HepG2 (cell line): ENCODE measurements around the gene TECPR1. TPM values are rescaled to one million over a fixed set of nuclear protein-coding genes. Genes with fewer than 3 reads are reported as not detected.

ENCODE experiments used
- HOXA7 ChIP-seq: sonication (generic); formaldehyde crosslinking; IDR thresholded peaks from 2 replicates; pipeline ENCODE4 v1.8.1; 2022; ENCODE audit warnings: mild to moderate bottlenecking, missing genetic modification reagents, moderate library complexity
- IRF2 ChIP-seq: IDR thresholded peaks from 2 replicates; pipeline ENCODE4 v1.6.1; 2018; ENCODE audit warnings: missing genetic modification reagents, missing compliant biosample characterization
- ISX ChIP-seq: sonication (generic); formaldehyde crosslinking; conservative IDR thresholded peaks from 2 replicates; pipeline ENCODE4 v1.5.0; 2020; ENCODE audit warnings: missing genetic modification reagents
- KLF9 ChIP-seq: IDR thresholded peaks from 2 replicates; pipeline ENCODE4 v1.6.1; 2016; ENCODE audit warnings: low read depth
- MEF2D ChIP-seq: sonication (generic); formaldehyde crosslinking; IDR thresholded peaks from 2 replicates; pipeline ENCODE4 v1.5.1; 2020; ENCODE audit warnings: mild to moderate bottlenecking, missing genetic modification reagents
- MTA1 ChIP-seq: sonication (generic); formaldehyde crosslinking; IDR thresholded peaks from 2 replicates; pipeline ENCODE4 v1.4.0; 2020; ENCODE audit warnings: missing genetic modification reagents, mild to moderate bottlenecking, borderline replicate concordance
- SALL1 ChIP-seq: sonication (generic); formaldehyde crosslinking; IDR thresholded peaks from 2 replicates; pipeline ENCODE4 v1.8.0; 2022; ENCODE audit warnings: mild to moderate bottlenecking, missing genetic modification reagents
- SIX4 ChIP-seq: sonication (generic); formaldehyde crosslinking; IDR thresholded peaks from 2 replicates; pipeline ENCODE4 v1.4.0; 2020; ENCODE audit warnings: missing genetic modification reagents
- SP140L ChIP-seq: sonication (generic); formaldehyde crosslinking; IDR thresholded peaks from 2 replicates; pipeline ENCODE4 v1.4.0; 2020; ENCODE audit warnings: missing genetic modification reagents, borderline replicate concordance
- SSRP1 ChIP-seq: IDR thresholded peaks from 2 replicates; pipeline ENCODE4 v1.6.1; 2016; ENCODE audit warnings: control low read depth
- TAF1 ChIP-seq: sonication (generic); formaldehyde crosslinking; IDR thresholded peaks from 2 replicates; pipeline ENCODE4 v1.4.0; 2020; ENCODE audit warnings: missing genetic modification reagents
- ZBTB7B ChIP-seq: sonication (generic); formaldehyde crosslinking; IDR thresholded peaks from 2 replicates; pipeline ENCODE4 v1.4.0; 2020; ENCODE audit warnings: missing genetic modification reagents
- ZNF33A ChIP-seq: sonication (generic); formaldehyde crosslinking; IDR thresholded peaks from 2 replicates; pipeline ENCODE4 v1.5.1; 2020; ENCODE audit warnings: missing genetic modification reagents, mild to moderate bottlenecking, moderate library complexity, borderline replicate concordance
- ZNF569 ChIP-seq: sonication (generic); formaldehyde crosslinking; IDR thresholded peaks from 2 replicates; pipeline ENCODE4 v1.5.0; 2020; ENCODE audit warnings: mild to moderate bottlenecking, missing genetic modification reagents, moderate library complexity, borderline replicate concordance
- ZNF747 ChIP-seq: sonication (generic); formaldehyde crosslinking; IDR thresholded peaks from 2 replicates; pipeline ENCODE4 v1.8.1; 2023; ENCODE audit warnings: missing genetic modification reagents, mild to moderate bottlenecking, borderline replicate concordance
- polyA plus RNA-seq, 8 experiments: library from polyadenylated mRNA; depleted of rRNA in 3 of 8; stranded (reverse) in 7 of 8; unstranded in 1 of 8; fragments of >200 nt; fragmentation: Illumina TruSeq in 4 of 8; extraction: Trizol in 4 of 8; gene quantifications; 2 replicates each; pipeline versions ENCODE4 v1.2.1 to v1.2.3, GENCODE V29; 2011 to 2016; ENCODE audit warnings: low read depth in 4 of 8, missing spikeins in 1 of 8, mixed read lengths in 1 of 8; ENCODE audit not compliant: insufficient read depth in 1 of 8
- total RNA-seq, 5 experiments: library from RNA; depleted of rRNA; stranded (reverse); fragments of >200 nt; fragmentation: Illumina TruSeq; extraction: Trizol; gene quantifications; 2 replicates each; pipeline ENCODE4 v1.2.3, GENCODE V29; 2016; ENCODE audit warnings: low read depth in 1 of 5
- TF ChIP-seq, protein P1 (sequence below): IDR thresholded peaks from 2 replicates; pipeline ENCODE4 v1.6.1; 2018; ENCODE audit warnings: missing genetic modification reagents
- TF ChIP-seq, protein P2 (sequence below): sonication (generic); formaldehyde crosslinking; IDR thresholded peaks from 2 replicates; pipeline ENCODE4 v1.5.0; 2020; ENCODE audit warnings: mild to moderate bottlenecking, missing genetic modification reagents, borderline replicate concordance
- TF ChIP-seq, protein P3 (sequence below): IDR thresholded peaks from 2 replicates; pipeline ENCODE4 v1.6.1; 2012; ENCODE audit warnings: inconsistent platforms
- TF ChIP-seq, protein P4 (sequence below): sonication (generic); formaldehyde crosslinking; IDR thresholded peaks from 2 replicates; pipeline ENCODE4 v1.4.0; 2020; ENCODE audit warnings: missing genetic modification reagents
- TF ChIP-seq, protein P5 (sequence below): sonication (generic); formaldehyde crosslinking; IDR thresholded peaks from 2 replicates; pipeline ENCODE4 v1.9.0; 2021; ENCODE audit warnings: missing genetic modification reagents, borderline replicate concordance

TECPR1 gene
- total and polyA plus RNA-seq, 2 of the 13 experiments (the other 11 are each of a cell fraction or from before 2014, with no cell fraction given) = 2.3 to 6.3 TPM

DNA sequence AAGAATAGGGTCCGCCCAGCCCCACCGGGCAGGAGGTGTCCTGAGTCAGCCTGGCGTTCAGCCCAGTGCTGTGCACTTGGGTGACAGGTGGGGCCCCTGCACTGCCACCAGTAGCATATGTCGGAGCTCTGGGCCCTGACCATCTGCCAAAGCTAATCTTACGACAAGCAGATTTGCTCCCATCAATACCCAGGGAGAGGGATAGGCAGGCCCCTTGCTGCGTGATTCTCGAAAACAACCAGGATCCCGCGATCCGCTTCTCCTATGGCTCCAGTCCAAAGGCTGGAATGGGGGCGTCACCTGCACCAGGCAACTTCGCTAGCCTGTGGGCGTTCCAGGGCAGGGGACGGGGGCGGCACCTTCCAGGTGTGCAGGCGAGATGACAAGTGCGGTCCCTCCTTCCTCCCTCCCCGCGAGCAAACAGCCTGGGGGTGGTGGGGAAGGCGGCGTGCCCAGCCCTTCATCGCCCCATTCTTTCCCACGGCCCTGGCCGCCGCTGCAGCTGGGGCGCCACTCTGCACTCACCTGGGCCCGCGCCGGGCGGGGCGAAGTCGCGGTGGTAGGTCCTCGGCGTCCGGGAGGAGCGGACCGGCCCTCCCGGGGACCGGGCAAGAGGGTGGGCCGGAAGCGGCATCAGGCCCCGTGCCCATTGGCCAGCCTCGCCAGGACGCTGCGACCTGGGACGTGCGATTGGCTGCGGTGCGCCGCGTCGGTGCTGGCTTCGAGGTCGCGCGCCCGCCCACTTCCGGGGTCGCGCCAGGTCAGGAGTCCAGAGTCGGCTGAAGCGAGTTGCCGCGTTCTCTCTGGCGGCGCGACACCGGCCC, at the start of gene TECPR1 (continued):
- TF ChIP-seq ZBTB7B (peak; percentile 75), KLF9 (CRISPR knock-in tag) (no peak), HOXA7 (CRISPR knock-in tag) (no peak), SSRP1 (no peak), TAF1 (CRISPR knock-in tag) (peak; percentile 73; the same call in 1 of the 2 replicates), SALL1 (CRISPR knock-in tag) (peak; percentile 82), SIX4 (no peak), SP140L (CRISPR knock-in tag) (no peak), ZNF33A (no peak), ISX (CRISPR knock-in tag) (no peak), MTA1 (no peak), ZNF569 (CRISPR knock-in tag) (no peak), IRF2 (CRISPR knock-in tag) (0 out of 2 replicates have a peak, but pooled peaks have one; percentile 29), ZNF747 (CRISPR knock-in tag) (peak; percentile 64; the same call in 1 of the 2 replicates), MEF2D (CRISPR knock-in tag) (0 out of 2 replicates have a peak, but pooled peaks have one; percentile 28)
- TF ChIP-seq, protein P1, sequence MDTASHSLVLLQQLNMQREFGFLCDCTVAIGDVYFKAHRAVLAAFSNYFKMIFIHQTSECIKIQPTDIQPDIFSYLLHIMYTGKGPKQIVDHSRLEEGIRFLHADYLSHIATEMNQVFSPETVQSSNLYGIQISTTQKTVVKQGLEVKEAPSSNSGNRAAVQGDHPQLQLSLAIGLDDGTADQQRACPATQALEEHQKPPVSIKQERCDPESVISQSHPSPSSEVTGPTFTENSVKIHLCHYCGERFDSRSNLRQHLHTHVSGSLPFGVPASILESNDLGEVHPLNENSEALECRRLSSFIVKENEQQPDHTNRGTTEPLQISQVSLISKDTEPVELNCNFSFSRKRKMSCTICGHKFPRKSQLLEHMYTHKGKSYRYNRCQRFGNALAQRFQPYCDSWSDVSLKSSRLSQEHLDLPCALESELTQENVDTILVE = peak; percentile 83; the same call in 1 of the 2 replicates
- TF ChIP-seq, protein P2, sequence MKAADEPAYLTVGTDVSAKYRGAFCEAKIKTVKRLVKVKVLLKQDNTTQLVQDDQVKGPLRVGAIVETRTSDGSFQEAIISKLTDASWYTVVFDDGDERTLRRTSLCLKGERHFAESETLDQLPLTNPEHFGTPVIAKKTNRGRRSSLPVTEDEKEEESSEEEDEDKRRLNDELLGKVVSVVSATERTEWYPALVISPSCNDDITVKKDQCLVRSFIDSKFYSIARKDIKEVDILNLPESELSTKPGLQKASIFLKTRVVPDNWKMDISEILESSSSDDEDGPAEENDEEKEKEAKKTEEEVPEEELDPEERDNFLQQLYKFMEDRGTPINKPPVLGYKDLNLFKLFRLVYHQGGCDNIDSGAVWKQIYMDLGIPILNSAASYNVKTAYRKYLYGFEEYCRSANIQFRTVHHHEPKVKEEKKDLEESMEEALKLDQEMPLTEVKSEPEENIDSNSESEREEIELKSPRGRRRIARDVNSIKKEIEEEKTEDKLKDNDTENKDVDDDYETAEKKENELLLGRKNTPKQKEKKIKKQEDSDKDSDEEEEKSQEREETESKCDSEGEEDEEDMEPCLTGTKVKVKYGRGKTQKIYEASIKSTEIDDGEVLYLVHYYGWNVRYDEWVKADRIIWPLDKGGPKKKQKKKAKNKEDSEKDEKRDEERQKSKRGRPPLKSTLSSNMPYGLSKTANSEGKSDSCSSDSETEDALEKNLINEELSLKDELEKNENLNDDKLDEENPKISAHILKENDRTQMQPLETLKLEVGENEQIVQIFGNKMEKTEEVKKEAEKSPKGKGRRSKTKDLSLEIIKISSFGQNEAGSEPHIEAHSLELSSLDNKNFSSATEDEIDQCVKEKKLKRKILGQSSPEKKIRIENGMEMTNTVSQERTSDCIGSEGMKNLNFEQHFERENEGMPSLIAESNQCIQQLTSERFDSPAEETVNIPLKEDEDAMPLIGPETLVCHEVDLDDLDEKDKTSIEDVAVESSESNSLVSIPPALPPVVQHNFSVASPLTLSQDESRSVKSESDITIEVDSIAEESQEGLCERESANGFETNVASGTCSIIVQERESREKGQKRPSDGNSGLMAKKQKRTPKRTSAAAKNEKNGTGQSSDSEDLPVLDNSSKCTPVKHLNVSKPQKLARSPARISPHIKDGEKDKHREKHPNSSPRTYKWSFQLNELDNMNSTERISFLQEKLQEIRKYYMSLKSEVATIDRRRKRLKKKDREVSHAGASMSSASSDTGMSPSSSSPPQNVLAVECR (CRISPR knock-in tag) = peak; percentile 99; the same call in 1 of the 2 replicates
- TF ChIP-seq, protein P3, sequence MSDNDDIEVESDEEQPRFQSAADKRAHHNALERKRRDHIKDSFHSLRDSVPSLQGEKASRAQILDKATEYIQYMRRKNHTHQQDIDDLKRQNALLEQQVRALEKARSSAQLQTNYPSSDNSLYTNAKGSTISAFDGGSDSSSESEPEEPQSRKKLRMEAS = peak; percentile 80
- TF ChIP-seq, protein P4, sequence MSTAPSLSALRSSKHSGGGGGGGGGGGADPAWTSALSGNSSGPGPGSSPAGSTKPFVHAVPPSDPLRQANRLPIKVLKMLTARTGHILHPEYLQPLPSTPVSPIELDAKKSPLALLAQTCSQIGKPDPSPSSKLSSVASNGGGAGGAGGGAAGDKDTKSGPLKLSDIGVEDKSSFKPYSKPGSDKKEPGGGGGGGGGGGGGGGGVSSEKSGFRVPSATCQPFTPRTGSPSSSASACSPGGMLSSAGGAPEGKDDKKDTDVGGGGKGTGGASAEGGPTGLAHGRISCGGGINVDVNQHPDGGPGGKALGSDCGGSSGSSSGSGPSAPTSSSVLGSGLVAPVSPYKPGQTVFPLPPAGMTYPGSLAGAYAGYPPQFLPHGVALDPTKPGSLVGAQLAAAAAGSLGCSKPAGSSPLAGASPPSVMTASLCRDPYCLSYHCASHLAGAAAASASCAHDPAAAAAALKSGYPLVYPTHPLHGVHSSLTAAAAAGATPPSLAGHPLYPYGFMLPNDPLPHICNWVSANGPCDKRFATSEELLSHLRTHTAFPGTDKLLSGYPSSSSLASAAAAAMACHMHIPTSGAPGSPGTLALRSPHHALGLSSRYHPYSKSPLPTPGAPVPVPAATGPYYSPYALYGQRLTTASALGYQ = no peak; the same call in 1 of the 2 replicates
- TF ChIP-seq, protein P5, sequence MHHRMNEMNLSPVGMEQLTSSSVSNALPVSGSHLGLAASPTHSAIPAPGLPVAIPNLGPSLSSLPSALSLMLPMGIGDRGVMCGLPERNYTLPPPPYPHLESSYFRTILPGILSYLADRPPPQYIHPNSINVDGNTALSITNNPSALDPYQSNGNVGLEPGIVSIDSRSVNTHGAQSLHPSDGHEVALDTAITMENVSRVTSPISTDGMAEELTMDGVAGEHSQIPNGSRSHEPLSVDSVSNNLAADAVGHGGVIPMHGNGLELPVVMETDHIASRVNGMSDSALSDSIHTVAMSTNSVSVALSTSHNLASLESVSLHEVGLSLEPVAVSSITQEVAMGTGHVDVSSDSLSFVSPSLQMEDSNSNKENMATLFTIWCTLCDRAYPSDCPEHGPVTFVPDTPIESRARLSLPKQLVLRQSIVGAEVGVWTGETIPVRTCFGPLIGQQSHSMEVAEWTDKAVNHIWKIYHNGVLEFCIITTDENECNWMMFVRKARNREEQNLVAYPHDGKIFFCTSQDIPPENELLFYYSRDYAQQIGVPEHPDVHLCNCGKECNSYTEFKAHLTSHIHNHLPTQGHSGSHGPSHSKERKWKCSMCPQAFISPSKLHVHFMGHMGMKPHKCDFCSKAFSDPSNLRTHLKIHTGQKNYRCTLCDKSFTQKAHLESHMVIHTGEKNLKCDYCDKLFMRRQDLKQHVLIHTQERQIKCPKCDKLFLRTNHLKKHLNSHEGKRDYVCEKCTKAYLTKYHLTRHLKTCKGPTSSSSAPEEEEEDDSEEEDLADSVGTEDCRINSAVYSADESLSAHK (CRISPR knock-in tag) = no peak
